ENCODE data around the gene APOO. TPM values are rescaled to one million over a fixed set of nuclear protein-coding genes. Genes with fewer than 3 reads are reported as not detected.

APOO gene
- total RNA-seq, 2 donors from 2014 or later: 25.6 to 26.3 TPM

DNA sequence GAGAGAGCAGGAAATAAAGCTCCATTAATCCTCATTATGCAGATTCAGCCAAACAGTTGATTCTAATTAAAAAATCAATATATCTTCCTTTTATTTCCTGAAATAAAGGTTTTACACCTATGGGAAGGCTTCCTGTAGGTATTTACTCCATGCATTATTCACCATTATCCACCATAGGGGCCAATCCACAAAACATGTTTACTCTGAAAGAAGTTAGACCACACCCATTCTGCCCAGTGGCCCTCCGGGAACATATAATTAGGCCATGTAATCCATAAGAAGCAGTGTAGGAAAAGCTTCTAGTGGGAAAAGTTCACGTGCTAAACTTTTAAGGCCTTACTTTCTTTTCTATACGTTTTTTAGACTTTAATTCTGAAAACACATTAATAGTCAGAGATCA is 67.1 kb downstream of the APOO start:
- H3K4me1 Mint-ChIP-seq (ENCODE audit: low read depth in 2 of 2): no peaks in the 10 kb centered on the region
- ATAC-seq (no peak), DNase-seq (ENCODE audit: low spot score) (no peak)
- H3K36me3 Mint-ChIP-seq: no peaks in the 10 kb centered on the region
- H3K9me3 Mint-ChIP-seq: no peaks in the 10 kb centered on the region
- H3K27me3 Mint-ChIP-seq: no peaks in the 10 kb centered on the region
- no peak overlapping the region for H3K4me3 Mint-ChIP-seq
- no peak overlapping the region for H3K27ac Mint-ChIP-seq

DNA sequence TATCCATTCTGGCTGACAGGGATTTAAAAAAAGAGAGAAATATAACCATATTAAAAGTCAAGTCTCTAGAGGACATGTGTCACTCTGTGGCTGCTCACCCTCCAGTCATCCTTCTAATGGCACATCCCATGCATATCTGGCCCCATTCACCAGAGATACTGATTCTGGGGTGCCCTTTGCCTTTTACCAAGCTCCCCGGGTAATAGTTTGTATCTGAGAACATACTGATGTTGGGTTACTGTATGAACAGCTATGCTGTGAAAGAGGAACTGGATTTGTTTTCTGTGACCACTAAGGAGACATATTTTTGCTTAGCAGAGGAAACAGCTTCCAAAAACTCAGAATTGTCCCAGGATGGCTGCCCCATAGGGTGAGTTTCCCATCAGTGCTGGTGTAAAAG is 68.8 kb downstream of the APOO start:
- no peaks in the 10 kb centered on the region for H3K9me3 Mint-ChIP-seq
- H3K4me1 Mint-ChIP-seq (ENCODE audit: low read depth in 2 of 2): no peaks in the 10 kb centered on the region
- ATAC-seq (no peak), DNase-seq (ENCODE audit: low spot score) (no peak)
- no peaks in the 10 kb centered on the region for H3K36me3 Mint-ChIP-seq
- H3K4me3 Mint-ChIP-seq: no peak overlapping the region
- H3K27ac Mint-ChIP-seq: no peak overlapping the region
- H3K27me3 Mint-ChIP-seq: no peaks in the 10 kb centered on the region

DNA sequence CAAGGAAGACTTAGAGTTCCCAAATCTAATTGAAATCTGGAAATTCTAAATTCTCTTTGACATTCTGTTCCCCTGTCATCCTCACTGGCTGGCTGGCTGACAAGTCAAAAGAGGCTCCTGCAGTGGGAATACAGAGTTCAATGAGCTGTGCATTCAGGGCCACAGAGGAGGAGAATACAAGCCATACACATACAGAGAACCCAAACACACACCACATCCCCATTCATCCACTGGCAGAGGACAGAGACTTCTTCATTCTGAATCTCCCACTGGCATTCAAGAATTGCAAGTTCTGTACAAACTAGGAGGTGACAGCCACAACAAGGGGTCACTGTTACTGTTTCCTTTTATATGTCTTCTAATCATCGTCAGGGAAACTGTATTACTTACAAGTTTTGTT is 75.0 kb downstream of the APOO start:
- no peak for ATAC-seq
- Mint-ChIP-seq H3K9me3 (no peaks in the 10 kb centered on the region), H3K36me3 (no peaks in the 10 kb centered on the region), H3K4me3 (no peak overlapping the region), H3K27me3 (peaks cover 0 to 3% of the 10 kb centered on the region in 2 donors), H3K27ac (no peak overlapping the region), H3K4me1 (ENCODE audit: low read depth in 2 of 2) (no peaks in the 10 kb centered on the region)
- DNase-seq (ENCODE audit: low spot score): no peak

DNA sequence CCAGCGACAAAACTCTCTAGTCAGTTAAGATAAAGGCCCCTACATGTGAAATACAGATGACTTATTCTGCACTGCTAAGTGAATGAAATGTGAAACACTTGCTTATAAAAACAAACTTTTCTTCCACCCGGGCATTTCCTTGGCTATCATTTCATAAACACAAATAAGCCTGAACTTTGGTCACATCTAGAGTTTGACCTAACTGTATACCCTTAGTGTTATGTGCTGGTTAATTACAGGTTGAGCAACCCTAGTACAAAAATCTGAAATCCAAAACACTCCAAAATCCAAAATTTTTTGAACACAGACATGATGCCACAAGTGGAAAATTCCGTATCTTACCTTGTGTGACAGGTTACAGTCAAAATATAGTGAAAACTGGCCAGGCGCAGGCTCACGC is 78.9 kb downstream of the APOO start:
- H3K9me3 Mint-ChIP-seq: no peaks in the 10 kb centered on the region

DNA sequence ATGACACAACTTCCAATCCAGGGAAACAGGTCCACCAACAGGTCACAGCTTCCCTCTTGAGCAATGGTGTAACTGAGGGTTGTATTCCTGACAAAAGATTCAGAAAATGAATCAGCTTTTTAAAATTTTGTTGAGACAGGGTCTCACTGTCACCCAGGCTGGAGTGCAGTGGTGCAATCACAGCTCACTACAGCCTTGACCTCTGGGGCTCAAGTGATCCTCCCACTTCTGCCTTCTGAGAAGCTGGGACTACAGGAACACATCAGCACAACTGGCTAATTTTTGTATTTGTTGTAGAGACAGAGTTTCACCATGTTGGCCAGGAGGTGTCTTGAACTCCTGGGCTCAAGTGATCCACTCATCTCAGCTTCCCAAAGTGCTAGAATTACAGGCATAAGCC is 81.1 kb downstream of the APOO start:
- no peak overlapping the region for H3K4me3 Mint-ChIP-seq
- H3K36me3 Mint-ChIP-seq: no peaks in the 10 kb centered on the region
- ATAC-seq: no peak
- no peaks in the 10 kb centered on the region for H3K4me1 Mint-ChIP-seq (ENCODE audit: low read depth in 2 of 2)
- H3K27me3 Mint-ChIP-seq: peaks cover 0 to 4% of the 10 kb centered on the region in 2 donors
- no peak for DNase-seq (ENCODE audit: low spot score)
- H3K27ac Mint-ChIP-seq: no peak overlapping the region
- no peaks in the 10 kb centered on the region for H3K9me3 Mint-ChIP-seq

More for the DNA sequence above, 78.9 kb downstream of the APOO start:
- Mint-ChIP-seq H3K4me3 (no peak overlapping the region), H3K27ac (no peak overlapping the region), H3K4me1 (ENCODE audit: low read depth in 2 of 2) (no peaks in the 10 kb centered on the region), H3K27me3 (peaks cover 0 to 4% of the 10 kb centered on the region in 2 donors), H3K36me3 (no peaks in the 10 kb centered on the region)
- no peak for ATAC-seq
- no peak for DNase-seq (ENCODE audit: low spot score)

DNA sequence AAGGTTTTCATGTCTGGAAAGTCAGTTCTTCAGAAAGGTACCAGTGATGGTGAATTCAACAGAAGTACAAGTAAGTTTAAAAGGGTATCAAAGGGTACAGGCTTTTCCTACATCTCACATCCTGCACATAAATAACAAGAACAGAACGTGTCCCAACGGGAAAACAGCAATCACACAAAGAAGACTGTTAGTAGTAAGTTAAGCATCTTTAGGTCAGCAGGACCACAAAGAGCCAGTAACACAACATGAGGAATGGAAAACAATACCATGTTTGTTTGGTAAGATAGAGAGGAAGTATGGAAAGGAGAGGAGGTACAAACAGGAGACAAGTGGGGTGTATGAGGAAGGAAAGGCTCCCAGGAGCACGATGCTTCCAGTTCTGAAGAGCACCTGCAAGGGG is 81.5 kb downstream of the APOO start:
- H3K36me3 Mint-ChIP-seq: no peaks in the 10 kb centered on the region
- peaks cover 0 to 4% of the 10 kb centered on the region in 2 donors for H3K27me3 Mint-ChIP-seq
- H3K9me3 Mint-ChIP-seq: no peaks in the 10 kb centered on the region
- ATAC-seq (no peak), DNase-seq (ENCODE audit: low spot score) (no peak)
- no peak overlapping the region for H3K27ac Mint-ChIP-seq
- H3K4me3 Mint-ChIP-seq: no peak overlapping the region
- no peaks in the 10 kb centered on the region for H3K4me1 Mint-ChIP-seq (ENCODE audit: low read depth in 2 of 2)

DNA sequence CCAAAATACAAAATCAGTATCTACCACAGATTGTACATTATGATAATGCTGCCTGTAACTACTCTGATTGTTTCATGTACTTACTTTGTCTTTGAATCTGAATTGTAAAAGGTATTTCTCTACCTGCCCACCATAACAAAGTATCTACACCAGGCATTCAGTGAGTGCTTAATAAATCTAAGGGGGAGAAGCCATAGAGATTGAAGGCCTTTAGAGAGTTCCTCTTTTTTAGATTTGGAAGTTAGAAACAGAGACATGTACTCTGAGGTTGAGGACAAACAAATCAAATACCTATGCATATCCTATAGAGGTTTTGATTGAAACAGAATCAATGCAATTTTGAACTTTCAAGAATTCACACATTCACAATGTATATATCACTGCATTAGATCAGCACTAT is 82.1 kb downstream of the APOO start:
- no peaks in the 10 kb centered on the region for H3K9me3 Mint-ChIP-seq
- H3K4me3 Mint-ChIP-seq: no peak overlapping the region
- peaks cover 0 to 4% of the 10 kb centered on the region in 2 donors for H3K27me3 Mint-ChIP-seq
- no peaks in the 10 kb centered on the region for H3K36me3 Mint-ChIP-seq
- no peak for ATAC-seq
- H3K27ac Mint-ChIP-seq: no peak overlapping the region
- H3K4me1 Mint-ChIP-seq (ENCODE audit: low read depth in 2 of 2): no peaks in the 10 kb centered on the region
- no peak for DNase-seq (ENCODE audit: low spot score)

DNA sequence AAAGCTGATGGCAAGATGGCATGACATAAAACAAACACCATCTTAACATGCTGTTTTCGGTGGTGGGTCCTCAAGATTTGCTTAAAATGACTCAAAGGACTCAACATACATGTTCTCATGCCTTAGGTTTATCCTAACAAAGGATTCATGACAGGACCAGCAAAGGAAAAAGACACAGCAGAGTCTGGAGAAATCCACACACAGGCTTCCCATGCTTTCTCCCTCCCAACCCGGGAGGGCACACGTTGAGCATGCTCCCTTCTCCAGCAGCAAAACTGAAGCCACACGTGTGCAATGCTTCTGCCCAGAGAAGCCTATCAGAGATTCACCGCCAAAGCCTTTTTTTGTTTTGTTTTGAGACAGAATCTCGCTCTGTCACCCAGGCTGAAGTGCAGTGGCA is 84.9 kb downstream of the APOO start:
- H3K36me3 Mint-ChIP-seq: no peaks in the 10 kb centered on the region
- DNase-seq (ENCODE audit: low spot score) (no peak), ATAC-seq (no peak)
- no peaks in the 10 kb centered on the region for H3K9me3 Mint-ChIP-seq
- no peak overlapping the region for H3K27ac Mint-ChIP-seq
- H3K4me1 Mint-ChIP-seq (ENCODE audit: low read depth in 2 of 2): no peaks in the 10 kb centered on the region
- no peak overlapping the region for H3K4me3 Mint-ChIP-seq
- peaks cover 0 to 2% of the 10 kb centered on the region in 2 donors for H3K27me3 Mint-ChIP-seq

DNA sequence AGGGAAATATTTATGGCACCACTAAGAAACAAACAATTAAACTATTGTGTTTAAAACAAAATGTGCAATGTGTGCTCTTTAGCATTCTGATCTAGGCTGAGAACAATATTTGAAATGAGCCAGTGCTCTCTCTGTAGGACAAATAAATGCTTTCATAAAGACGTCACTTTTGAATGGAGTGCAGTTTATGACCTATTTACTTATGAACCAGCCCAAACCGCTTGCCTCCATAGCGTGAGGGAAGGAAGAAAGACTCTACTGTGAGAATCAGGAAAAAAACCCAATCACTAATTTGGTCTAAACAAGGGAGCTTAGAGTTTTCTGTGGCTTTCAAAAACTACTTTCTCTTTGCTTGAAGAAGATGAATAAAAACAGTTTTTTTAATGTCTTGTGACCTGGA is 85.3 kb downstream of the APOO start:
- no peaks in the 10 kb centered on the region for H3K27me3 Mint-ChIP-seq
- DNase-seq (ENCODE audit: low spot score) (no peak), ATAC-seq (no peak)
- no peaks in the 10 kb centered on the region for H3K4me1 Mint-ChIP-seq (ENCODE audit: low read depth in 2 of 2)
- no peaks in the 10 kb centered on the region for H3K9me3 Mint-ChIP-seq
- no peak overlapping the region for H3K27ac Mint-ChIP-seq
- no peaks in the 10 kb centered on the region for H3K36me3 Mint-ChIP-seq
- H3K4me3 Mint-ChIP-seq: no peak overlapping the region

DNA sequence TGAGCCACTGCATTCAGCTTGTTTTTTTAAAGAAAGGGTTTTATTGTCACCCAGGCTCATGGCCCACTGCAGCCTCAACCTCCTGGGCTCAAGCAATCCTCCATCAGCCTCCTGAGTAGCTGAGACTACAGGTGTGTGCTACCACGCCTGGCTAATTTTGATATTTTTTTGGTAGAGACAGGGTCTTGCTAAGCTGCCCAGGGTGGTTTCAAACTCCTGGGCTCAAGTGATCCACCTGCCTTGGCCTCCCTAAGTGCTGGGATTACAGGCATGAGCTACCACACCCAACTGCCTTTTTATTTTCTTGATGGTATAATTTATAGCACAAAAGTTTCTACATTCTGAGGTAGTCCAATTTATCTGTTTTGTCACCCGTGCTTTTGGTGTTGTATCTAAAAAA is 85.9 kb downstream of the APOO start:
- Mint-ChIP-seq H3K9me3 (no peaks in the 10 kb centered on the region), H3K27me3 (no peaks in the 10 kb centered on the region), H3K27ac (no peak overlapping the region), H3K4me1 (ENCODE audit: low read depth in 2 of 2) (peaks cover 0 to 3% of the 10 kb centered on the region in 2 donors), H3K36me3 (no peaks in the 10 kb centered on the region), H3K4me3 (no peak overlapping the region)
- ATAC-seq: no peak
- no peak for DNase-seq (ENCODE audit: low spot score)

DNA sequence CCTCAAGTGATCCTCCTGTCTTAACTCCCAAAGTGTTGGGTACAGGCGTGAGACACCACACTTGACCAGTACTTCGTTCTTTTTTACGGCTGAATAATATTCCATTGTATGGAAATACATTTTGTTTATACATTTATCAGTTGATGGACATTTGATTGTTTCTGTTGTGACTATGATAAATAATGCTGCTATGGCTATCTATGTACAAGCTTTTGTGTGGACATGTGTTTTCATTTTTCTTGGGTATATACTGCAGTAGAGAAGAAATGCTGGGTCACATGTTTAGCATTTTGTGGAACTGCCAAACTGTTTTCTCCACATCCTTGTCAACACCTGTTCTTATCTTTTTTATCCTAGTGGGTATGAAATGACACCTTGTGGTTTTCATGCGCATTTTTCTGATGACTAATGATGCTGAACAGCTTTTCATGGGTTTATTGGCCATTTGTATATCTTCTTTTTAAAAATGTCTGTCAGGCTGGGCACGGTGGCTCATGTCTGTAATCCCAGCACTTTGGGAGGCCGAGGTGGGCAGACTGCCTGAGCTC is 87.4 kb downstream of the APOO start:
- peaks cover 0 to 3% of the 10 kb centered on the region in 2 donors for H3K4me1 Mint-ChIP-seq (ENCODE audit: low read depth in 2 of 2)
- no peaks in the 10 kb centered on the region for H3K27me3 Mint-ChIP-seq
- H3K27ac Mint-ChIP-seq: no peak overlapping the region
- H3K4me3 Mint-ChIP-seq: no peak overlapping the region
- H3K36me3 Mint-ChIP-seq: no peaks in the 10 kb centered on the region
- DNase-seq (ENCODE audit: low spot score): no peak
- H3K9me3 Mint-ChIP-seq: no peaks in the 10 kb centered on the region
- no peak for ATAC-seq

DNA sequence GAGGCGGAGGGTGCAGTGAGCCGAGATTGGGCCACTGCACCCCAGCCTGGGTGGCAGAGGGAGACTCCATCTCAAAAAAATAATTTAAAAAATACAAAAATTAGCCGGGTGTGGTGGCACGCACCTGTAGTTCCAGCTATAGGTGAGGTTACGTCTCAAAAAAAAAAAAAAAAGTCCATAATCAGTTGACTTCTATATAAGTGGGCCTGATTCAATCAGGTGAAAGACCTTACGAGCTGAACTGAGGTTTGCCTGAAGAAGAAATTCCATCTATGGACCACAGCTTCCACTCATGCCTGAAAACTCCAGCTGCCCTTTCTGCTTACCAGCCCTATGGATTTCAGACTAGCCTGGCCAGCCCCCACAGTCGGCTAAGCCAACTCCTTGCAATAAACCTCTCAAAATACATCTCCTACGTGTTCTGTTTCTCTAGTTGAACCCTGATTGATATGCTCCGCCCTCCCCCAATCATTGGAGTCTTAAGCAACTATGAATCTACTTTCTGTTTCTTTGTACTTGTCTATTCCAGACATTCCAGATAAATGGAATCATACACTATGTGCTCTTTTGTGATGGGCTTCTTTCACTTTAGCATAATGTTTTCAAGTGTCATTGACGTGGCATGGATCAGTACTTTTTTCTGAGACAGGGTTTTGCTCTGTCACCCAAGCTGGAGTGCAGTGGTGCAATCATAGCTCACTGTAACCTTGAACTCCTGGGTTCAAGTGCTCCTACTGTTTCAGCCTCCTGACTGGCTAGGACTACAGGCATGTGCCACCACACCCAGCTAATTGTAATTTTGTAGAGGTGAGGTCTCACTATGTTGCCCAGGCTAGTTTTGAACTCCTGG is 88.1 kb downstream of the APOO start:
- DNase-seq (ENCODE audit: low spot score) (no peak), ATAC-seq (no peak)
- Mint-ChIP-seq H3K4me1 (ENCODE audit: low read depth in 2 of 2) (peaks cover 0 to 3% of the 10 kb centered on the region in 2 donors), H3K4me3 (no peak overlapping the region), H3K9me3 (no peaks in the 10 kb centered on the region), H3K36me3 (no peaks in the 10 kb centered on the region), H3K27me3 (no peaks in the 10 kb centered on the region), H3K27ac (no peak overlapping the region)

DNA sequence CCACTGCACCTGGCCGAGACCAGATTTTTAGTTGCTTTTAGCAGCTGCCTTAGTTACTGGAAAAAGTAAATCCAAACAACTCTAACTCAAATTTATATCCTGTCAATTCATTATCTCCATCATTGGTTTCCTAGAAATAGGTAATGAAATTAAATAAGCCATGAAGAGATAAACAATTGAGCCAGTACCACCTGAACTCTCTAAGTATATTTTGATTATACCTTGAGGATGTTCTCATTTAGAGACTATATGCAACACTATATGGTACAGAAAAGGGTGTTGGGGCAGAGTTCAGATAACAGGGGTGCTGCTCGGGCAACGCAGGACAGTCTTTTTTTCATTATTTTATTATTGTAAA is 89.8 kb downstream of the APOO start:
- no peak for ATAC-seq
- H3K27me3 Mint-ChIP-seq: no peaks in the 10 kb centered on the region
- no peak overlapping the region for H3K27ac Mint-ChIP-seq
- peaks cover 0 to 3% of the 10 kb centered on the region in 2 donors for H3K4me1 Mint-ChIP-seq (ENCODE audit: low read depth in 2 of 2)
- no peaks in the 10 kb centered on the region for H3K9me3 Mint-ChIP-seq
- DNase-seq (ENCODE audit: low spot score): no peak
- no peak overlapping the region for H3K4me3 Mint-ChIP-seq
- H3K36me3 Mint-ChIP-seq: no peaks in the 10 kb centered on the region

DNA sequence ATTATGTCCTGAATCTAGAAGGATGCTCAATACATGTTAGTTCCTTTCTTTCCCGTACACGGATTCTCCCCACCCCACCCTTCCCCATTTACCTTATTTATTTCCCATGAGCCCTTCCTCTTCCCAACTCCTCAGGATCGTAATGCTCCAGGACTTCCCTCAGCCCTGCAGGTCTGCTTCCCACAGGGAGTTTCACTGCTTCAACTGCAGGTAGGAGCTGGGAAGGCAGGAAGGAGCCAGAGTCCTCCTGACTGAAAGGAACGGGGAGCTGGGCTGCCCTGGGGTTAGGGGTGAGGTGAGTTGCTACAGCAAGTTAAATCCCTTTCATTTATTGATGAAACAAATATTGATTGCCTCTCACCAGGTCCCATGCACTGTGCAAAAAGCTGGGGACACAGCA is 91.6 kb downstream of the APOO start:
- ATAC-seq (no peak), DNase-seq (ENCODE audit: low spot score) (no peak)
- peaks cover under 1 to 3% of the 10 kb centered on the region in 2 donors for H3K4me1 Mint-ChIP-seq (ENCODE audit: low read depth in 2 of 2)
- no peak overlapping the region for H3K27ac Mint-ChIP-seq
- no peaks in the 10 kb centered on the region for H3K36me3 Mint-ChIP-seq
- no peaks in the 10 kb centered on the region for H3K9me3 Mint-ChIP-seq
- no peak overlapping the region for H3K4me3 Mint-ChIP-seq
- H3K27me3 Mint-ChIP-seq: peaks cover 0 to 2% of the 10 kb centered on the region in 2 donors

DNA sequence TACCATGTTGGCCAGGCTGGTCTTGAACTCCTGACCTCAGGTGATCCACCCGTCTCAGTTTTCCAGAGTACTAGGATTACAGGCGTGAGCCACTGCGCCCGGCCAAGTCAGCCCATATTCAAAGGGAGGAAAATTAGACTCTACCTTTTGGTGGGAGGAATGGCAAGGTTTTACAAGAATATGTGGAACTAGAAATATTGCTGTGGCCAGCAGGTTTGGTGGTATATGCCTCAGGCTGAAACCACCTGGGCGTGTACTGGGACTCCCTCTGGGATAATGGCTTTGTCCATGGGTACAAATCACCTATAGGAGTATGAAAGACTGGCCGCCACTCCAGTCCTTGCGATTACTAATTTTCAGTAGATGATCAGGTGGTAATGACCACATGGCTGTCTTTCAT is 92.4 kb downstream of the APOO start:
- Mint-ChIP-seq H3K27me3 (peaks cover 0 to 9% of the 10 kb centered on the region in 2 donors), H3K36me3 (no peaks in the 10 kb centered on the region), H3K9me3 (no peaks in the 10 kb centered on the region), H3K4me3 (no peak overlapping the region), H3K27ac (no peak overlapping the region), H3K4me1 (ENCODE audit: low read depth in 2 of 2) (peaks cover 5 to 6% of the 10 kb centered on the region in 2 donors)
- no peak for DNase-seq (ENCODE audit: low spot score)
- ATAC-seq: no peak
